SK-N-SH (cell line): ENCODE measurements around the gene KIF3C. TPM values are rescaled to one million over a fixed set of nuclear protein-coding genes. Genes with fewer than 3 reads are reported as not detected.

Source experiments
- CTCF ChIA-PET: fragments of 300-600, 350-600 bp; formaldehyde crosslinking; extraction: SDS; loops from one replicate; lab custom pipeline; 2021; lab: Yijun Ruan, JAX
- POLR2A ChIA-PET: fragments of 350-600 bp; sonication (Branson Sonifier 250); formaldehyde crosslinking; extraction: SDS; loops from one replicate; lab custom pipeline; 2020; ENCODE audit warnings: antibody characterized with exemption, inconsistent platforms; lab: Yijun Ruan, JAX
- DNase-seq: peaks from one replicate; pipeline ENCODE4 v3.0.0; 2012
- H2AFZ ChIP-seq: fragments of 200-600 bp; sonication (generic); 2 replicates; pipeline ENCODE4 v1.8.1; 2016; ENCODE audit warnings: antibody characterized with exemption, mild to moderate bottlenecking, low read depth
- H3F3A ChIP-seq: fragments of 200-600 bp; sonication (generic); replicated peaks from 2 replicates; pipeline ENCODE3; 2016; ENCODE audit warnings: antibody characterized with exemption, mild to moderate bottlenecking; ENCODE audit not compliant: insufficient read depth
- H3K27ac ChIP-seq, 2 experiments: fragments of 200-500 bp in 1 of 2; fragments of 200-600 bp in 1 of 2; sonication (Bioruptor generic) in 1 of 2; sonication (generic), shearing (Covaris generic) in 1 of 2; 2 replicates each; pipeline versions ENCODE4 v1.5.1 to v1.6.1; 2014 to 2016; ENCODE audit warnings: low read depth in 2 of 2, inconsistent platforms in 1 of 2, low read length in 1 of 2, mild to moderate bottlenecking in 1 of 2, mixed read lengths in 1 of 2
- H3K27me3 ChIP-seq: fragments of 200-600 bp; sonication (generic), shearing (Covaris generic); 2 replicates; pipeline ENCODE4 v1.6.1; 2016; ENCODE audit warnings: mixed run types; ENCODE audit not compliant: insufficient read depth
- H3K36me3 ChIP-seq, 2 experiments: fragments of 200-500 bp in 1 of 2; fragments of 200-600 bp in 1 of 2; sonication (Bioruptor generic) in 1 of 2; sonication (generic) in 1 of 2; replicated peaks in 1 of 2; 2 replicates each; pipeline versions ENCODE3 to v1.5.1; 2014 to 2016; ENCODE audit warnings: low read length in 1 of 2, mild to moderate bottlenecking in 1 of 2; ENCODE audit not compliant: insufficient read depth in 2 of 2, control insufficient read depth in 1 of 2
- H3K4me1 ChIP-seq, 2 experiments: fragments of 200-500 bp in 1 of 2; fragments of 200-600 bp in 1 of 2; sonication (Bioruptor generic) in 1 of 2; sonication (generic), shearing (Covaris generic) in 1 of 2; 2 replicates each; pipeline versions ENCODE4 v1.5.1 to v1.6.1; 2014 to 2016; ENCODE audit warnings: low read depth in 1 of 2, low read length in 1 of 2, mixed run types in 1 of 2; ENCODE audit not compliant: insufficient read depth in 2 of 2, control insufficient read depth in 1 of 2
- H3K4me2 ChIP-seq: fragments of 200-600 bp; sonication (generic), shearing (Covaris generic); 2 replicates; pipeline ENCODE4 v1.6.1; 2017; ENCODE audit warnings: mixed run types
- H3K4me3 ChIP-seq, 2 experiments: fragments of 200-500 bp in 1 of 2; fragments of 200-600 bp in 1 of 2; sonication (Bioruptor generic) in 1 of 2; sonication (generic), shearing (Covaris generic) in 1 of 2; 2 replicates each; pipeline versions ENCODE4 v1.5.1 to v1.8.1; 2014 to 2016; ENCODE audit warnings: low read depth in 2 of 2, inconsistent platforms in 1 of 2, low read length in 1 of 2, mild to moderate bottlenecking in 1 of 2, mixed read lengths in 1 of 2, moderate library complexity in 1 of 2
- H3K79me2 ChIP-seq: fragments of 200-600 bp; sonication (generic); 2 replicates; pipeline ENCODE4 v1.8.1; 2017; ENCODE audit warnings: mild to moderate bottlenecking; ENCODE audit not compliant: insufficient read depth
- H3K9ac ChIP-seq: fragments of 200-600 bp; sonication (generic); 2 replicates; pipeline ENCODE4 v1.6.1; 2017; ENCODE audit warnings: mixed run types
- H3K9me2 ChIP-seq: fragments of 200-600 bp; sonication (generic); 2 replicates; pipeline ENCODE4 v1.6.1; 2017; ENCODE audit warnings: mixed run types
- H3K9me3 ChIP-seq: fragments of 200-600 bp; sonication (generic); 2 replicates; pipeline ENCODE4 v1.6.1; 2017; ENCODE audit warnings: mixed run types, mild to moderate bottlenecking, moderate library complexity
- H4K20me1 ChIP-seq: fragments of 200-600 bp; sonication (generic); 2 replicates; pipeline ENCODE4 v1.6.1; 2017; ENCODE audit warnings: mild to moderate bottlenecking, mixed run types; ENCODE audit not compliant: insufficient read depth
- CTCF ChIP-seq: fragments of 200-600 bp; sonication (generic); IDR thresholded peaks from 2 replicates; pipeline ENCODE4 v1.6.1; 2017; ENCODE audit warnings: antibody characterized with exemption, mild to moderate bottlenecking, moderate library complexity
- FOSL2 ChIP-seq: IDR thresholded peaks from 2 replicates; pipeline ENCODE4 v1.4.0; 2012; ENCODE audit warnings: low read depth, mild to moderate bottlenecking, moderate library complexity, borderline replicate concordance
- FOXJ3 ChIP-seq: sonication (generic); formaldehyde crosslinking; IDR thresholded peaks from 2 replicates; pipeline ENCODE4 v1.5.1; 2020; ENCODE audit warnings: mild to moderate bottlenecking, missing genetic modification reagents
- FOXM1 ChIP-seq: IDR thresholded peaks from 2 replicates; pipeline ENCODE4 v1.4.0; 2012; ENCODE audit warnings: low read depth, mild to moderate bottlenecking
- GABPA ChIP-seq: IDR thresholded peaks from 2 replicates; pipeline ENCODE4 v1.4.0; 2012; ENCODE audit warnings: low read depth, mild to moderate bottlenecking
- GATA2 ChIP-seq: sonication (generic); formaldehyde crosslinking; IDR thresholded peaks from 2 replicates; pipeline ENCODE4 v1.5.0; 2020; ENCODE audit warnings: mild to moderate bottlenecking, missing genetic modification reagents
- MEF2A ChIP-seq: IDR thresholded peaks from 2 replicates; pipeline ENCODE4 v1.4.0; 2012; ENCODE audit warnings: low read depth, borderline replicate concordance
- NFIC ChIP-seq: IDR thresholded peaks from 2 replicates; pipeline ENCODE4 v1.4.0; 2012; ENCODE audit warnings: borderline replicate concordance
- POLR2AphosphoS5 ChIP-seq: IDR thresholded peaks from 2 replicates; pipeline ENCODE4 v1.6.1; 2012; ENCODE audit warnings: low read depth, low read length
- RAD21 ChIP-seq: IDR thresholded peaks from 2 replicates; pipeline ENCODE4 v1.6.1; 2012; ENCODE audit warnings: mild to moderate bottlenecking, low read length
- RCOR1 ChIP-seq: fragments of 150-350 bp; IDR thresholded peaks from 2 replicates; pipeline ENCODE4 v1.6.1; 2017; ENCODE audit warnings: antibody characterized with exemption, low read length
- RFX5 ChIP-seq: IDR thresholded peaks from 2 replicates; pipeline ENCODE4 v1.6.1; 2012; ENCODE audit warnings: mild to moderate bottlenecking, improper control_type of control experiment, low read length
- RXRA ChIP-seq: IDR thresholded peaks from 2 replicates; pipeline ENCODE4 v1.4.0; 2012; ENCODE audit warnings: low read depth, mild to moderate bottlenecking, borderline replicate concordance
- SIN3A ChIP-seq: IDR thresholded peaks from 2 replicates; pipeline ENCODE4 v1.6.1; 2012; ENCODE audit warnings: low read depth, mild to moderate bottlenecking, low read length, moderate library complexity, borderline replicate concordance
- SMC3 ChIP-seq: IDR thresholded peaks from 2 replicates; pipeline ENCODE4 v1.6.1; 2012; ENCODE audit warnings: low read depth, low read length, improper control_type of control experiment
- TCF12 ChIP-seq: IDR thresholded peaks from 2 replicates; pipeline ENCODE4 v1.4.0; 2012
- TEAD4 ChIP-seq: IDR thresholded peaks from 2 replicates; pipeline ENCODE4 v1.4.0; 2012; ENCODE audit warnings: mild to moderate bottlenecking, borderline replicate concordance; ENCODE audit not compliant: insufficient read depth
- USF1 ChIP-seq: IDR thresholded peaks from 2 replicates; pipeline ENCODE4 v1.4.0; 2012; ENCODE audit warnings: low read depth, borderline replicate concordance
- YY1 ChIP-seq: IDR thresholded peaks from 2 replicates; pipeline ENCODE4 v1.4.0; 2012; ENCODE audit warnings: low read depth, mild to moderate bottlenecking
- ZBTB33 ChIP-seq: IDR thresholded peaks from 2 replicates; pipeline ENCODE4 v1.4.0; 2012; ENCODE audit warnings: low read depth, borderline replicate concordance
- WGBS: methylation state at CpG from one replicate; pipeline ENCODE4 v1.1.6; 2017; ENCODE audit warnings: low lambda C conversion rate; 5-methylcytosine and 5-hydroxymethylcytosine counted together
- polyA plus RNA-seq, 3 experiments: library from polyadenylated mRNA; depleted of rRNA; stranded (reverse); fragments of >200 nt; gene quantifications; 2 replicates each; pipeline ENCODE4 v1.2.3, GENCODE V29; 2012

The KIF3C gene
- polyA plus RNA-seq, 1 of the 3 experiments (the other 2 are of a cell fraction): 29.5 TPM

- TF ChIP-seq ZBTB33 (no peak), FOXJ3 (CRISPR knock-in tag) (no peak), SIN3A (no peak)
Measured at GRCh38 chr2:26025509-26025908, 43.2 kb upstream of the KIF3C start (continued).

- Histone ChIP-seq H3K9me3 (no peaks in the 10 kb centered on the region), H3K36me3 (no peaks in the 10 kb centered on the region), H3K9ac (no peak overlapping the region), H4K20me1 (no peaks in the 10 kb centered on the region), H2AFZ (no peak overlapping the region), H3K4me1 (no peaks in the 10 kb centered on the region), H3K4me3 (no peak overlapping the region), H3K9me2 (no peaks in the 10 kb centered on the region)
- POLR2A ChIA-PET: no interaction called here
- DNase-seq: no peak
- 85% methylated on average over 2 of the region's 2 CpGs for WGBS
- TF ChIP-seq GABPA (no peak), FOSL2 (no peak), FOXJ3 (CRISPR knock-in tag) (no peak), TCF12 (no peak), YY1 (no peak)
- TF ChIP-seq, all 33 proteins: peak for 0
- Histone ChIP-seq H3K27ac (no peak overlapping the region), H3K27me3 (no peaks in the 10 kb centered on the region), H3F3A (no peaks in the 10 kb centered on the region), H3K79me2 (no peaks in the 10 kb centered on the region), H3K4me2 (no peak overlapping the region)
- CTCF ChIA-PET: interaction anchor here (1.1 to 1.4 kb wide), 4 partner anchors 33 to 172 kb away, joined by 3 to 4 read pairs (median 4); no protein-coding TSS in a partner anchor
Measured at GRCh38 chr2:26024260-26024659, 42.0 kb upstream of the KIF3C start.

GRCh38 chr2:26020231-26020640 is 37.9 kb upstream of the KIF3C start:
- POLR2A ChIA-PET: no interaction called here
- H3K9ac ChIP-seq: no peak overlapping the region

More at GRCh38 chr2:26020231-26020640, 37.9 kb upstream of the KIF3C start:
- TF ChIP-seq RXRA (no peak), USF1 (no peak), RCOR1 (no peak), CTCF (no peak), RAD21 (no peak), NFIC (no peak), SIN3A (no peak), MEF2A (no peak), POLR2AphosphoS5 (no peak), GABPA (no peak), TCF12 (no peak), FOSL2 (no peak), TEAD4 (no peak), FOXM1 (no peak), RFX5 (no peak), GATA2 (CRISPR knock-in tag) (no peak), ZBTB33 (no peak), SMC3 (no peak), YY1 (no peak)
- 77% methylated on average over 4 of the region's 4 CpGs for WGBS
- H3K4me2 ChIP-seq: no peak overlapping the region
- H3F3A ChIP-seq: peaks cover 12% of the 10 kb centered on the region
- H3K27ac ChIP-seq: no peak overlapping the region
- H2AFZ ChIP-seq: no peak overlapping the region
- no peaks in the 10 kb centered on the region for H3K9me3 ChIP-seq
- H3K79me2 ChIP-seq: no peaks in the 10 kb centered on the region
- H3K4me3 ChIP-seq: no peak overlapping the region
- H3K9me2 ChIP-seq: no peaks in the 10 kb centered on the region
- no peaks in the 10 kb centered on the region for H3K36me3 ChIP-seq
- H4K20me1 ChIP-seq: no peaks in the 10 kb centered on the region
- H3K27me3 ChIP-seq: no peaks in the 10 kb centered on the region
- H3K4me1 ChIP-seq: peaks cover 7 to 15% of the 10 kb centered on the region in 2 experiments; a peak in 3 of 4 replicates
- CTCF ChIA-PET: interaction anchor here (3.3 kb wide), 1 partner anchor 28 kb away, joined by 10 read pairs; no protein-coding TSS in a partner anchor
- DNase-seq: no peak
